HG02763 (cell line): ENCODE results near the gene RPP38.

Source experiments
- ATAC-seq: cut with Tn5 transposase; IDR thresholded peaks from one replicate; pipeline ENCODE4 v1.9.1; 2021; ENCODE audit warnings: mild to moderate bottlenecking, moderate library complexity; ENCODE audit not compliant: unreplicated experiment

Gene RPP38, protein sequence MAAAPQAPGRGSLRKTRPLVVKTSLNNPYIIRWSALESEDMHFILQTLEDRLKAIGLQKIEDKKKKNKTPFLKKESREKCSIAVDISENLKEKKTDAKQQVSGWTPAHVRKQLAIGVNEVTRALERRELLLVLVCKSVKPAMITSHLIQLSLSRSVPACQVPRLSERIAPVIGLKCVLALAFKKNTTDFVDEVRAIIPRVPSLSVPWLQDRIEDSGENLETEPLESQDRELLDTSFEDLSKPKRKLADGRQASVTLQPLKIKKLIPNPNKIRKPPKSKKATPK

DNA sequence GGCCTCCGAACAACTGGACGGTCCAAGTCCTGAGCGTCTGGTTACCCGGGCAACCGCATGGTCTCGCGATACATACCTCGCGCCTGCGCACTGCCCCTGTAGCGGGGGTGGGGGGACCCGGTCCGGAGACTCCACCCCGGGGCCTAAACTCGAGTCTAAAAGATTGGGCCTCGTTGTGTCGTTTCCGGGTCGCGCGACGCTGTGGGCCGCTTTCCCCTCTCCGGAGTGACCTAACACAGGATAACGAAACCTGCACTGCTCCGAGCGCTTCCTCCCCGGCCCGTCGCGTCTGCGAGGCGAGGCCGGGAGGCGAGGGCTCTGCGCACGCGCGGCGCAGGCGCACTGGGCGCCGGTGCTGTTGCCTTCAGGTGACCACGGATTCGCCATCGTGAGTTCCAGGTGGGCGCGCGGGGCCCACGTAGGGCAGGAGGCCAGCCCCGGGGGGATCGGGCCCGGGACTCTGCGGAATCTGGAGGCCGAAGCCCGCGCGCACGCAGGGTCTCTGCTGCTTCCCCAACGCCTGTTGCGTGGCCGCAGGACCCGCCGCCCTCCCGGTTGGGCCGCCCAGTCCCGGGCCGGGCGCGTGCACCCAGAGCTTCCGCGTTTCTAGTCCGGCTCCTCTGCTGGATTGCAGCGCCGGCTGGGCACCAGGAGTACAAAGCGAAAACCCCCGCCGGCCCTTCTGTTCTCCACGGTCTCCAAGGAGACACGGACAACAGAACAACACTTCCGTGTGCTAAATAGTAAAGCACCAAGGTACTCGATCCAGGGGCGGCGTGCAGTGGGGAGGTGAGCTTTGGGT, at the start of gene RPP38:
RPP38 (plus strand) TSS at position 345 of the 802 bp plus-strand sequence. CDS start 5,960 bp downstream, outside the sequence.
- ATAC-seq, result peak; percentile 88

DNA sequence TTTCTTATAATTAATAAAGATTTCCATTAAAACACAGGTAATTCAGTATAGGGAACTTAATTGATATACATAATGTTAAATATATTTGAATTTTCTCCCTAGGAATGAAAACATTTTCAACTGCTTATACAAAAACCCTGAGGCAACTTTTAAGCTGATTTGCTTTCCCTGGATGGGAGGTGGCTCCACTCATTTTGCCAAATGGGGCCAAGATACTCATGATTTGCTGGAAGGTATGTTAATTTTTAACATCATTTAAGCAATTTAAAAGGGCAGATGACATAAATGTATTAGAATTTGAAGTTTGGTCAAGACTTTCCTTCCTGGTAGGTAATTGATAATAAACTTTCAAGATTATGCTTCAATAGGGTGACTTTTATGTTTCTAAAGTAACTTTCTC, 47.6 kb upstream of the RPP38 start:
- ATAC-seq, result no peak

DNA sequence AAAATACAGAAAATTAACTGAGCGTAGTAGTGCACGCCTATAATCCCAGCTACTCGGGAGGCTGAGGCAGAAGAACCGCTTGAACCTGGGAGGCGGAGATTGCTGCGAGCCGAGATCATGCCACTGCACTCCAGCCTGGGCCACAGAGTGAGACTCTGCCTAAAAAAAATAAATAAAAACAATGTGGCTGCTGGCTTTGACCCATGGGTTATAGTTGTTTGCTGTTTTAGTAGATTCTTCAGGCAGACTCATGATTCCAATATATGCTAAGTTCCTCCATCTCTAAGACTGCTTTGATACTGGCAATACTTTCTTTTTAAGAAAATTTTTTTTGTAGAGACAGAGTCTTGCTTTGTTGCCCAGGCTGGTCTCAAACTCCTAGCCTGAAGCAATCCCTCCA, 45.0 kb upstream of the RPP38 start:
- no peak for ATAC-seq

DNA sequence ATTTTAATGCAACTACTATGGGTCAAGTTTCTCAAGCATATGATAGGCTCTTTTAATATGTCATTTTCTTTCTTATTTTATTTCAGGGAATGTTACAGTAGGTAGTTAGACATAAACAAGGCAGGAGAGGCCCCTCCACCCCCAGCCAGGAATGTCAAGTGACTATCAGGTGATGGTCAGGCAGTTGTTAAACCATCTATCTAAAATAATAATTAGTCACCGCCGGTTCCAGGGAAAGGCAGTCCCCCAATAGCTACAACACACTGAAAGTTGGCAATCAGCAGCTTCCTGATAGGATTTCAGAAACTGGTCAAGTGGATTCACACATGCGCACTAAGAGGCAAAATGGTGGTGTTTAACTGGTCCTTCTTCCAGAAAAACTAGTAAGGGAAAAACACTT, 44.1 kb upstream of the RPP38 start:
- no peak for ATAC-seq

DNA sequence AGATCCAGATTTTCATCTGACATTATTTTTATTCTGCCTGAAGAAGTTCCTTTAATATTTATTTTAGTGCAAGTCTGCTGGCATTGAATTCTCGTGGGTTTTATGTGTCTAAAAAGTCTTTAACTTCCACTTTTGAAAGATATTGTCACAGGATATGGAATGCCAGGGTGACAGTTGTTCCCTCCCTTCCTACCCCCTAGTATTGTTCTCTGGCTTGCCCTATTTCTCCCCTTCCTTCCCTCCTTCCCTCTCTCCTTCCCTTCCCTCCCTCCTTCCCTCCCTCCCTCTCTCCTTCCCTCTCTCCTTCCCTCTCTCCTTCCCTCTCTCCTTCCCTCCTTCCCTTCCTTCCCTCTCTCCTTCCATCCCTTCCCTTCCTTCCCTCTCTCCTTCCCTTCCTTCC, 38.5 kb upstream of the RPP38 start:
- no peak for ATAC-seq

DNA sequence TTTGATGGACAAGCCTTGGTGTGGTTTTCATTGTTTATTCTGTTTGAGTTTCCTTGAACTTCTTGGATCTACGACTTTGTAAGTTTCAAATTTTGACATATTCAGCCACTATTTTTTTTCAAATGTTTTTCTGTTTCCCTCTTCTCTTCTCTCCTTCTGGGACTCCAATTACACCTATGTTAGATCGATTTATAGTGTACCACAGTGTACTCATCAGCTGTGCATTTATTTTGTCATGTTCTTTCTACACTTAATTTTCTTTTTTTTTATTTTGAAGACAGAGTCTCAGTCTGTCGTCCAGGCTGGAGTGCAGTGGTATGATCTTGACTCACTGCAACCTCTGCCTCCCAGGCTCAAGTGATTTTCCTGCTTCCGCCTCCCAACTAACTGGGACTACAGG, 37.2 kb upstream of the RPP38 start:
- no peak for ATAC-seq

DNA sequence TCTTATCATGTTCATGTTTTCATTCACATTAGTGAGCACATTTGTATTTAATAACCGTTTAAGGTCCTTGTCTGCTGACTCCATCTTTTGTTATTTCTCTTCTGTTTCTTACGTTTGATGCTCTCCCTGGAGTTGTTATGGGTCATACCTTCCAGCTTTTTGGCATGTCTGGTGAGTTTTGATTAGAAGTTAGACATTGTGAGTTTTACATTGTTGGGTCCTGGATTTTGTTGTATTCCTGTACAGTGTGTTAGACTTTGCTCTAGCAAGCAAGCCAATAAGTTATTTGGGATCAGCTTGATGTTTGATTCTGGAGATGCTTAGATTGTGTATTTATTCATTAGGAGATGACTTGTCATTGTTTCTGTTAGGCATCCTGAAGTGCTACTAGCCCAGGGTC, 36.5 kb upstream of the RPP38 start:
- ATAC-seq, result no peak

DNA sequence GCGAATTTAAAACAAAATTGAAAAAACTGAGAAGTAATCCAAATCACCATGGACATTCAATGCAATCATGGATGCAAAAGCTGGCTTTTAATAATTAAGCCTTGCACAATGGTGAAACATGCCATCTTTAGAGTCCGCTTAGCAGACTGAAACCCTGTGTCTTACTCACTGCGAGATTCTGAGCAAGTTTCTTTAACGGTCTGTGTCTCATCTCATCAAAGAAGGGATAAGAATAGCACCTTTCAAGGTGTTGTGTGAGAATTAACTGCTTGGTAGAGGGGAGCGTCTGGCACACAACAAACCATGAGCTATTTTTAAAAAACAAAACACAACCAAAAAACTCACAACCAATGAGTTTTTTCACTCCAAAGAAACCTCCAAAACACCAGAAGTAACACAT, 30.0 kb upstream of the RPP38 start:
- ATAC-seq, result no peak

DNA sequence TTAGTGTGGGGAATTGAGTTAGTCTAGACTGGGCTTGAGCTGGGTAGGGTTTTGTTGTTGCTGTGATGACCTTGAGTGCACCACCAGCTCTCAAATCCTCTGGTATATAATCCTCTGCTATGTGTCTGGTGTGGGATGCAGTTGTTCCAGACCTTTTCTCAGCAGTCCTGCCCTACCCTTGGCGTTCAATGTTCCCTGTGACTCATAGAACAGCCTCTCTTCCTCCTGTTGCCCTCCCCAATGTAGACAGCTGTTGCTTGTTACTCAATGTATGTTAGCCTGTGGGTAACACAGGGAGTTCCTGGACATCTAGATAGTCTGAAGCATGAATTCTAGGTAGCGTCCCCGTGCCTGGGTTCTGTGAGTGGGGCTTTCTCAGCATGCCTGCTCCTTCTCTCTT, 28.4 kb upstream of the RPP38 start:
- no peak for ATAC-seq

DNA sequence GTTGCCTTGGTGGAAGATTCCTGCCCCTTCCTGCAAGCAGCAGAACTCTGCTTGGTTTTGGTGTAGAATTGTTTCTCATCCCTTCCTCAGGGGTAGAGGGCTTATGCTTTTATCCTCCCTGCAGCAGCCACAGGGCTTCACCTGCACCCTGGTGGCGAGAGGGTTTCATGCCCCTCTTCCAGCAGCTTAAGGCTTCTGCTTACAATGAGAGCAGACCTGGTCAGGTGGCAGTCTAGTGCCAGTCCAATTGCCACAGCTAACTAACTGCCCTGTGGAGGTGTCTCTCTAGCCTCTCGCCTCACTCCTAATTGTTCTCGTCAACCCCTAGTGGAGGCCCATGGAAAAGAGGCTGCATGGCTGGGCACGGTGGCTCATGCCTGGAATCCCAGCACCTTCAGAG, 27.9 kb upstream of the RPP38 start:
- ATAC-seq, result no peak

DNA sequence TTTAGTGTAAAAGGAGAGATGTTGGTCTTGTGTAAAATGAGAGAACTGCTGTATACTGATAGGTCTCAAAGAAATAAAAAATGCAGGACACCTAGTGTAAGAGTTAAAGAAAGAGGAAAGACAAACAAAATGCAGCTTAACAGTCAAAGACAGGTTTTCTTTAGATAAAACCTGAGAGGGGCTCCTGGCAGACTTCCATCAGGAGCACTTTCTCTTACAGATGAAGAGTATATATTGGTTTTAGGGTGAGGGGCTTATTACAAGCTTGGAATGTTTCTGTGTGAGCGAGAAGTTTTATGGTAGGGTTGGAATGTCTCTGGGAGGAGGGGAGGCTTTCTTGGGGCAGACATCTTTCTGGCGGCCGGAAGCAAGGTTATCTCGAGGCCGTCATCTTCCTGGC, 24.8 kb upstream of the RPP38 start:
- no peak for ATAC-seq

DNA sequence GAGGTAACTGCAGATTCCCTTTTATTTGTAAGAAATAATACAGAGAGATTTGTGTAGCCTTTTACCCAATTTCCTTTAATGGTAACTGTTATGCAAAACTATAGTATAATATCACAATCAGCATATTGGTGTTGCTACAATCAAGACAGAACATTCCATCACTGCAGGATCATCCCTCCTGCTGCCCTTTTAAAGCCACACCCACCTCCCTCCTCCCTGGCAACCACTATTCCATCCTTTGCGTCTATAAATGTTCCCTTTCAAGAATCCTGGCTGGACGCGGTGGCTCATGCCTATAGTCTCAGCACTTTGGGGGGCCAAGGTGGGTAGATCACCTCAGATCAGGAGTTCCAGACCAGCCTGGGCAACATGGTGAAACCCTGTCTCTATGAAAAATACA, 21.7 kb upstream of the RPP38 start:
- no peak for ATAC-seq

DNA sequence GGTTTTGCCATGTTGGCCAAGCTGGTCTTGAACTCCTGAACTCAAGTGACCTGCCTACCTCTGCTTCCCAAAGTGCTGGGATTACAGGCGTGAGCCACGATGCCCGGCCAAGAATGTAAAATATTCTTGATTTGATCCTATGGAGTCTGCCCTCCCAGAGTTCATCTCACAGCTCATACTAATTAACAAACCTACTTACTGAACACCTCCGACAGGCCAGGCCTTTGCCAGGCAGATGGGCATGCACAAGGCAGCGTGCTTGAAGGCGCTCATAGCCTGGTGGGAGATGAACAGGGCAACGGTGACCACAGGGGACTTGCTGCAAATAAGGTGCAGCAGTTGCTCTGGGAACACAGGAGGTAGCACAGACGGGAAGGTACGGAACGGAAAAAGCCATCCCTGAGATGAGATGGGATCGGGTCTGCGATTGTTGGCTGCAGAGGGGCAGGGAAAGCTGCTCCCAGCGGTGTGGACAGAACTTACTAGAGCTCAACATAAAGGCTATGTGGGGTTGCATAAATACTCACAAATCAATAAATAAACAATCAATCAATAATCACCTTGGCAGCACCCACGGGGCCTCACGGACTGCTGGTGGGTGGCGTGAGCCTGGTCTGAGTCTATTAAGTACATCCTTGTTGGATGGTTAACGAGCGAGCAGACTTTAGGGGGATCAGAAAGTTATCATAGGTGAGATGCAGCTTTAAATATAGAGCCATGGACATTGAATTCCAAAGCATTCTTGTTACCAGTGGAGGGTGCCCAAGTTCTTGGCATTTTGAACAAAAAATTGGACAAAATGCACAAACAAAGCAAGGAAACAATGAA, 13.3 kb upstream of the RPP38 start:
- no peak for ATAC-seq

DNA sequence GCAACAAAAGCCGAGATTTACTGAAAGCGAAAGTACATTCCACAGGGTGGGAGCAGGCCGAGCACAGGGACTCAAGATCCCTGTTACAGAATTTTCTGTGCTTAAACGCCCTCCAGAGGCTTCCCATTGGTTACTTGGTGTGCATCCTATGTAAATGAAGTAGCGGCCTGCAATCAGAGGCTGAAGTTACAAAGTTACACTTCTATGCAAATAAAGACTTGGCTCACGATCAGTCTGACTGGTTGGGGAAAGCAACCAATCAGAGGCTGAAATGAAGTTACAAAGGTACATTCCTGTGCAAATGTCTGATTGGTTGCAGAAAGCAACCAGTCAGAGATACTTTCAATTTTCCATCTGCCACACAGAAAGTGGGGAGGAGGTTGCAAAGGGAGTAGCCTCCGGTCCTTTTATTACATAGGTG, 12.6 kb upstream of the RPP38 start:
- ATAC-seq, result no peak

DNA sequence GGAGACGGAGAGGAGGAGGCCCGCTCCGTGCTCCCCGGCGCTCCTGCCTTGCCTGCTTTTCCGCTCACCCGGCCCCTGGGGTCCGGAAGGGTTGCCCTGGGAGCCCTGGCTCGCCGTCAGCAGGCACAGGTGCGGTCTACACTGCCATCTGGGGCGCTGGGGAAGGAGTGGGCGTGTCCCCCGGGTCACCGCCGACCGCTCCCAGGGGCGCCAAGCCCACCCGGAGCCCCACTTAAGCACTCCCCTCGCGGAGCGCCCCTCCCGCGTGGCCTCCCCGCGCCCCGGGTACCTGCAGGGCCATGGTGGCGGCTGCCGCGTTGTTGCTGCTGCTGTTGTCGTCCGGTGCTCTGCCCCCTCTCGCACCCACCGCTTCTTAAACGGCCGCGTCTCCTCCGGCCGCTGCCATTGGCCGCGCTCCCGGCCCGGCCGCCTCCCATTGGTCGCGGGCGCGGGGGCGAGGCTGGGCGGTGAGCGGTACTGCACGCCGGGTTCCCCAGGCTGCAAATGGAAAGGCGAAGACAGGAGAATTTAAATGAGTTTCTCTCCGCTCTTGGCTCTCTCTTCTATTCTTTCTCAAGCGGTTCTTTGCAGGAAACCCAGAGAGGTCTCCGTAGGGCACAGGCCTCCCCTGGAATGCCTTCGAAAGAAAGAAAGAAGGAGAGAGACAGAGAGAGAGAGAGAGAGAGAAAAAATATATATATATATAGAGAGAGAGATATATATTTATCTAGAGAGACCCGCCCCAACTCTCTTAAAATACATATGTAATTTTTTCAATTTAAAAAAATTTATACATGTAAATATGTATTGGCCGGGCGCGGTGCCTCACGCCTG, 8.5 kb upstream of the RPP38 start, which contains the start of gene ACBD7:
ACBD7 (minus strand) TSS at position 349 of the 834 bp plus-strand sequence; CDS start at position 301, 48 bp downstream.
- peak; percentile 99 for ATAC-seq

DNA sequence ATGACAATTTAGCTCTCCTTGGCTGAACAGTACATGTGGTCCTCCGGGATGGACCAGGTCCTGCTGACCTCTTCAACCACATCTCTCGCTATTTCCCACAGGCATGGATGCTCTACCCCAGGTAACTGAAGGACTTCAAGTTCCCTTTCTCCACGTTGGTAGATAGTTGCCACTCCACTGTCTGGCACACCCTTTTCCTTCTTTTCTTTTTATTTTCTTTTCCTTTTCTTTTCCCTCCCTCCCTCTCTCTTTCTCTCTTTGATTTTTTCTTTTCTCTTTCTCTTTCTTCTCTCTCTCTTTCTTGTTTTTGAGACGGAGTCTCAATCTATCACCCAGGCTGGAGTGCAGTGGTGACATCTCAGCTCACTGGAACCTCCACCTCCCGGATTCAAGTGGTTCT, 5.7 kb upstream of the RPP38 start:
- ATAC-seq, result no peak

DNA sequence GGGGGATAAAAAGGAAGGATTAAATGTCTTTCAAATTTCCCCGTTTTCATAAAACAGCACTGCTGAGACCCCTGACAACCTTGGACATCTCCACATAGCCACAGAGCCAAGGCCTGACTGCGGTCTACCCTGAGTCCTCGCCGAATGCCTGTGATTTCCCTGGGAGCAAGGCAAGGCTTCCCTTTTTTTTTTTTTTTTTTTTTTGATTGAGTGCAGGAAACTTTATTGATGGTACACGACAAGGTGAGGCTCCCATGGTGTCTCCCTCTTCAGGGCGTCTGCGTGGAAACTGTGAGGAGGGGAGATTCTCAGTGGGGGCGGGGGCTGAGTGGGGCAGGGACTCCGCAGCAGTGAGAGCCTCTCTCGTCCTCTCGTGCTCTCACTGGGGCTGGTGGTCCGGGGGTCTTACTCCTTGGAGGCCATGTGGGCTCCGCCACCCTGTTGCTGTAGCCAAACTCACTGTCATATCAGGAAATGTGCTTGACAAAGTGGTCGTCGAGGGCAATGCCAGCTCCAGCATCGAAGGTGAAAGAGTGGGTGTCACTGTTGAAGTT, 4.2 kb upstream of the RPP38 start:
- ATAC-seq, result no peak

DNA sequence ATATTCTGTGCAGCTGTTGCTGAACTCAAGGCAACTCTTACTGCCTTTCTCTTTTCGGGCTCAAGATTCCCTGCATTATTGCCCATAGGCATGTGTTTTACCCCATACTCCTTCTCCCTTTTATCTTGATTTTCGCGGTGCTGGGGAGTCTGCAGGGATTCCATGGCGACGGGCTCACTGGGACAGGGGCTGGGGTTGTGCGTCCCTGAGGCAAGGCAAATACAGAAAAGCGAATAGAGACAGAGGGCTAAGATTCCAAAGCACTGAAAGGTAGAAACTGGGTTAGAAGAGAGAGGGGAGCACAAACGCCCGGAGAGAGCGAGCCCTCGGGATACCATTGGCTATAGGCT, 519 bp upstream of the RPP38 start:
- peak; percentile 16 for ATAC-seq

DNA sequence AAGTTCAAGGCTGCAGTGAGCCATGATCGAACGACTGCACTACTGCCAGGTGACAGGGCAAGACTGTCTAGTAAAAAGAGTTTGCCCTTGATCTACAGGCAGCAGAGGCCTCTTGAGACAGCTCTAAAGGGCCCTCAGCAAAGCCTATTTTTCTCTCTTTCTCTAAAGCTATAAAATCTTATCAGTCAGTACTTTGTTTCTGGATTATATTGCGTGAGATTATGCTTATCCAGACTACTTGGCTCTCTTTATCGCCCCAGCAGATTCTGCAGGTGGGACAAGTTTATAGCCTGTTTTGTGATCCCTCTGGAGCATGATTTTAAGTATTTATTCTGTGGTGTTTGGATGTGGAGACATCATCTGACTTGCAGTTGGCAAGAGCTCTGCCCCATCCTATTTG, 2.7 kb downstream of the RPP38 start:
- no peak for ATAC-seq

DNA sequence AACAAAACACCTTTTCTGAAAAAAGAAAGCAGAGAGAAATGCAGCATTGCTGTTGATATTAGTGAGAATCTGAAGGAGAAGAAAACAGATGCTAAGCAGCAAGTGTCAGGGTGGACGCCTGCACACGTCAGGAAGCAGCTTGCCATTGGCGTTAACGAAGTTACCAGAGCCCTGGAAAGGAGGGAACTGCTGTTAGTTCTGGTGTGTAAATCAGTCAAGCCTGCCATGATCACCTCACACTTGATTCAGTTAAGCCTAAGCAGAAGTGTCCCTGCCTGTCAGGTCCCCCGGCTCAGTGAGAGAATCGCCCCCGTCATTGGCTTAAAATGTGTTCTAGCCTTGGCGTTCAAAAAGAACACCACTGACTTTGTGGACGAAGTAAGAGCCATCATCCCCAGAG, 6.4 kb downstream of the RPP38 start:
- no peak for ATAC-seq
